WTC11 (cell line): Measurements from ENCODE around the gene SCUBE1. TPM values are rescaled to one million over a fixed set of nuclear protein-coding genes. Genes with fewer than 3 reads are reported as not detected.

Source experiments
- ATAC-seq: fragments of 200-7000 bp; cut with Tn5 transposase; 2 replicates; pipeline ENCODE4 v1.10.0; 2021; ENCODE audit warnings: mild to moderate bottlenecking, moderate library complexity
- CTCF ChIA-PET: fragments of 300-600 bp; sonication (Branson Sonifier 250); formaldehyde crosslinking; loops from one replicate; lab custom pipeline; 2021; ENCODE audit warnings: antibody characterized with exemption; lab: Charles Lee
- POLR2A ChIA-PET: fragments of 350-600 bp; sonication (Branson Sonifier 250); formaldehyde crosslinking; loops from one replicate; lab custom pipeline; 2021; ENCODE audit warnings: antibody characterized with exemption; lab: Charles Lee
- DNase-seq: peaks from one replicate; pipeline ENCODE4 v3.0.0; 2021; ENCODE audit warnings: low spot score
- H3K27ac Mint-ChIP-seq: 2 replicates; pipeline ENCODE4 v1.8.0; 2021; ENCODE audit warnings: mixed read lengths
- H3K27me3 Mint-ChIP-seq: 2 replicates; pipeline ENCODE4 v1.8.0; 2021; ENCODE audit warnings: low read depth, mild to moderate bottlenecking, moderate library complexity, mixed read lengths
- H3K36me3 Mint-ChIP-seq: 2 replicates; pipeline ENCODE4 v1.8.0; 2021; ENCODE audit warnings: mixed read lengths
- H3K4me1 Mint-ChIP-seq: 2 replicates; pipeline ENCODE4 v1.8.0; 2022; ENCODE audit warnings: mixed read lengths
- H3K4me3 Mint-ChIP-seq: 2 replicates; pipeline ENCODE4 v1.8.0; 2021; ENCODE audit warnings: mild to moderate bottlenecking, moderate library complexity, mixed read lengths
- H3K9me3 Mint-ChIP-seq: 2 replicates; pipeline ENCODE4 v1.8.0; 2021; ENCODE audit warnings: mixed read lengths
- ATF1 ChIP-seq: sonication (generic); formaldehyde crosslinking; IDR thresholded peaks from 2 replicates; pipeline ENCODE4 v1.8.1; 2023; ENCODE audit warnings: mild to moderate bottlenecking, moderate library complexity, missing genetic modification reagents
- CREM ChIP-seq: sonication (generic); formaldehyde crosslinking; IDR thresholded peaks from 2 replicates; pipeline ENCODE4 v1.8.1; 2022; ENCODE audit warnings: mild to moderate bottlenecking, missing genetic modification reagents, moderate library complexity
- ELF4 ChIP-seq: sonication (generic); formaldehyde crosslinking; IDR thresholded peaks from 2 replicates; pipeline ENCODE4 v1.8.1; 2022; ENCODE audit warnings: low read depth, mild to moderate bottlenecking, moderate library complexity, missing genetic modification reagents
- ETV6 ChIP-seq: sonication (generic); formaldehyde crosslinking; IDR thresholded peaks from 2 replicates; pipeline ENCODE4 v1.8.1; 2022; ENCODE audit warnings: mild to moderate bottlenecking, missing genetic modification reagents
- FOXJ3 ChIP-seq: sonication (generic); formaldehyde crosslinking; IDR thresholded peaks from 2 replicates; pipeline ENCODE4 v1.9.0; 2021; ENCODE audit warnings: missing genetic modification reagents, mild to moderate bottlenecking, borderline replicate concordance
- FOXK1 ChIP-seq: sonication (generic); formaldehyde crosslinking; IDR thresholded peaks from 2 replicates; pipeline ENCODE4 v1.8.0; 2022; ENCODE audit warnings: mild to moderate bottlenecking, moderate library complexity, missing genetic modification reagents
- GABPB1 ChIP-seq: sonication (generic); formaldehyde crosslinking; IDR thresholded peaks from 2 replicates; pipeline ENCODE4 v1.8.1; 2023; ENCODE audit warnings: mild to moderate bottlenecking, missing genetic modification reagents
- IRF2 ChIP-seq: sonication (generic); formaldehyde crosslinking; IDR thresholded peaks from 2 replicates; pipeline ENCODE4 v1.8.0; 2022; ENCODE audit warnings: low read depth, missing genetic modification reagents, borderline replicate concordance
- JUN ChIP-seq: sonication (generic); formaldehyde crosslinking; IDR thresholded peaks from 2 replicates; pipeline ENCODE4 v1.8.0; 2023; ENCODE audit warnings: mild to moderate bottlenecking, missing genetic modification reagents
- MXD4 ChIP-seq: fragments of 250-450 bp; sonication (Bioruptor Pico); IDR thresholded peaks from 2 replicates; pipeline ENCODE4 v1.8.0; 2021; ENCODE audit warnings: mild to moderate bottlenecking, moderate library complexity, borderline replicate concordance
- NFYB ChIP-seq: sonication (generic); formaldehyde crosslinking; conservative IDR thresholded peaks from 2 replicates; pipeline ENCODE4 v1.8.0; 2022; ENCODE audit warnings: low read depth, missing genetic modification reagents
- PRRX2 ChIP-seq: fragments of 250-450 bp; sonication (Bioruptor Pico); IDR thresholded peaks from 2 replicates; pipeline ENCODE4 v1.8.0; 2021; ENCODE audit warnings: mild to moderate bottlenecking
- RORB ChIP-seq: fragments of 250-450 bp; sonication (Bioruptor Pico); IDR thresholded peaks from 2 replicates; pipeline ENCODE4 v1.9.0; 2021; ENCODE audit warnings: mild to moderate bottlenecking
- SMAD3 ChIP-seq: sonication (generic); formaldehyde crosslinking; IDR thresholded peaks from 2 replicates; pipeline ENCODE4 v1.8.0; 2022; ENCODE audit warnings: missing genetic modification reagents, mild to moderate bottlenecking, borderline replicate concordance
- SOX15 ChIP-seq: fragments of 250-450 bp; sonication (Bioruptor Pico); IDR thresholded peaks from 2 replicates; pipeline ENCODE4 v1.9.0; 2021; ENCODE audit warnings: mild to moderate bottlenecking
- TCF7 ChIP-seq: sonication (generic); formaldehyde crosslinking; IDR thresholded peaks from 2 replicates; pipeline ENCODE4 v1.8.0; 2022; ENCODE audit warnings: mild to moderate bottlenecking, low read depth, missing genetic modification reagents, moderate library complexity
- ZNF416 ChIP-seq: fragments of 250-450 bp; sonication (Bioruptor Pico); IDR thresholded peaks from 2 replicates; pipeline ENCODE4 v1.9.0; 2021; ENCODE audit warnings: mild to moderate bottlenecking, inconsistent platforms
- ZNF423 ChIP-seq: fragments of 250-450 bp; sonication (Bioruptor Pico); IDR thresholded peaks from 2 replicates; pipeline ENCODE4 v2.1.2; 2022; ENCODE audit warnings: mild to moderate bottlenecking, moderate library complexity
- total RNA-seq: library from RNA; stranded (reverse); gene quantifications from 3 replicates; pipeline ENCODE4 v1.2.3, GENCODE V29; 2021
- TF ChIP-seq, protein P1 (sequence below): fragments of 250-450 bp; sonication (Bioruptor Pico); IDR thresholded peaks from 2 replicates; pipeline ENCODE4 v1.8.0; 2021; ENCODE audit warnings: mild to moderate bottlenecking
- TF ChIP-seq, protein P2 (sequence below): sonication (generic); formaldehyde crosslinking; conservative IDR thresholded peaks from 2 replicates; pipeline ENCODE4 v1.8.1; 2023; ENCODE audit warnings: mild to moderate bottlenecking, low read depth, missing genetic modification reagents, moderate library complexity
- TF ChIP-seq, protein P3 (sequence below): sonication (generic); formaldehyde crosslinking; IDR thresholded peaks from 2 replicates; pipeline ENCODE4 v1.8.1; 2023; ENCODE audit warnings: mild to moderate bottlenecking, missing genetic modification reagents
- TF ChIP-seq, protein P4 (sequence below): fragments of 250-450 bp; sonication (Bioruptor Pico); IDR thresholded peaks from 2 replicates; pipeline ENCODE4 v2.1.2; 2022; ENCODE audit warnings: mild to moderate bottlenecking, moderate library complexity
- TF ChIP-seq, protein P5 (sequence below): fragments of 250-450 bp; sonication (Bioruptor Pico); IDR thresholded peaks from 2 replicates; pipeline ENCODE4 v1.9.0; 2021; ENCODE audit warnings: mild to moderate bottlenecking
- TF ChIP-seq, protein P6 (sequence below): fragments of 200-600 bp; IDR thresholded peaks from 2 replicates; pipeline ENCODE4 v1.8.0; 2022; ENCODE audit warnings: antibody characterized with exemption

SCUBE1 gene
- total RNA-seq, 1 experiment from 2014 or later = 6.9 TPM

DNA sequence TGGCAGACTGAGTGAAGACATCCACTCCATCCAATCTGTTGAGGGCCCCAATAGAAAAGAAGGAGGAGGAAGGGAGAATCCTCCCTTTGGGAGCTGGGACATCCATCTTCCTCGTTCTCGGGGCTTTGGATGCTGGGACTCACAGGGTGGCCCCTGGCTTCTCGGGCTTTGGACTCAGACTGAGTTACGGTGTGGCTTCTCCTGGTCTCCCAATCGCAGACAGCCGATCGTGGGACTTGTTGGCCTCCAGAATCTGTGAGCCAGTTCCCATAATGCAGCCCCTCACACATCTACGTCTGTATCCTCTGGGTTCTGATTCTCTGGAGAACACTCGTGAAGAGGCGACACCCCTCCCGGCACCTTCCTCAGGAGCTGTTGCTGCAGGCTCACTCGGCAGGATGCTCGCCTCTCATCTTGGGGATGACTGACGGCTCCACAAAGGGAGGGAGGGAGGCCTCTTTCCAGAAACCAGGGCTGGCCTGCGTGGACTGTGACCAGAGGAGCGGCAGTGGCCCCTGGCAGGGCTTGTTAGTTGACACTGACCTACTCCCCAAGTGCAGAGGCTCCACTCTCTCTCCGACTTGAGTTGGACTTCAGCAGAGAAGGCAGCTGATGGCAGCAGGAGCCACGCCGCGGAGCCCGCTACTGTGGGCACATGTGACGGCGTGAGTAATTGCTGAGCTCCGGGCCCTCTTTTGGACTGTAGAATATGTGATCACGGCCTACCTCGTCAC lies 141.5 kb downstream of the SCUBE1 start:
- Mint-ChIP-seq H3K36me3 (no peaks in the 10 kb centered on the region), H3K27me3 (no peaks in the 10 kb centered on the region), H3K4me1 (peaks cover 9% of the 10 kb centered on the region), H3K27ac (no peak overlapping the region), H3K9me3 (no peaks in the 10 kb centered on the region), H3K4me3 (no peak overlapping the region)
- ATAC-seq (no peak), DNase-seq (no peak)
- POLR2A ChIA-PET = no interaction called here
- TF ChIP-seq JUN (CRISPR knock-in tag) = no peak
- CTCF ChIA-PET = interaction anchor here (1.6 to 2.6 kb wide), 5 partner anchors 12 to 145 kb away, joined by 4 to 16 read pairs (median 9); partner anchors contain the start of gene TTLL12

DNA sequence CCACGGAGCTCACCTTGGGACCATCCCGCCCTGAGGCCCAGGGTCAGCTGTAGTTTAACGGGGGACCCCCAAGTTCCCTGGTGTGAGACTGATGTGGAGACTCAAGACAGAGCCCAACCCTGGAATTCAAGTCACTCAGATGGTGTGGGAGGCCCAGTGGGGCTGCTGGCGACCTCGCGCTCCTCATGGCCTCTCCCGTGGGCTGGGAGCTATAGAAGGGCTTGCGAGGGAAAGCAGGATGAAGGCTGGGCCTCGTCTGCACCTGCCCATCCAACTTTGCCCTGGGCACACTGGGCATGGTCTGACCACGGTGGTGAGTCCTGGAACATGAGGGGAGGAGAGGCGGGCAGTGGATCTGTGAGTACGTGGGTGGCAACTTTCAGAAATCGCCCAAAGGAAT lies 142.6 kb downstream of the SCUBE1 start:
- peaks cover 9% of the 10 kb centered on the region for H3K4me1 Mint-ChIP-seq
- ChIA-PET POLR2A (no interaction called here), CTCF (interaction anchor here (1.1 to 2.6 kb wide), 3 partner anchors 13 to 31 kb away, joined by 4 to 16 read pairs (median 13); partner anchors contain the start of gene TTLL12)
- no peaks in the 10 kb centered on the region; the same call in 1 of the 2 replicates for H3K27me3 Mint-ChIP-seq
- H3K4me3 Mint-ChIP-seq = no peak overlapping the region
- ATAC-seq = no peak
- no peak for DNase-seq
- no peak overlapping the region for H3K27ac Mint-ChIP-seq
- TF ChIP-seq TCF7 (CRISPR knock-in tag) = no peak
- TF ChIP-seq CREM (CRISPR knock-in tag) = no peak
- no peak for TF ChIP-seq ETV6 (CRISPR knock-in tag)
- TF ChIP-seq, protein P1, sequence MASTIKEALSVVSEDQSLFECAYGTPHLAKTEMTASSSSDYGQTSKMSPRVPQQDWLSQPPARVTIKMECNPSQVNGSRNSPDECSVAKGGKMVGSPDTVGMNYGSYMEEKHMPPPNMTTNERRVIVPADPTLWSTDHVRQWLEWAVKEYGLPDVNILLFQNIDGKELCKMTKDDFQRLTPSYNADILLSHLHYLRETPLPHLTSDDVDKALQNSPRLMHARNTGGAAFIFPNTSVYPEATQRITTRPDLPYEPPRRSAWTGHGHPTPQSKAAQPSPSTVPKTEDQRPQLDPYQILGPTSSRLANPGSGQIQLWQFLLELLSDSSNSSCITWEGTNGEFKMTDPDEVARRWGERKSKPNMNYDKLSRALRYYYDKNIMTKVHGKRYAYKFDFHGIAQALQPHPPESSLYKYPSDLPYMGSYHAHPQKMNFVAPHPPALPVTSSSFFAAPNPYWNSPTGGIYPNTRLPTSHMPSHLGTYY (CRISPR knock-in tag) = no peak
- TF ChIP-seq, protein P2, sequence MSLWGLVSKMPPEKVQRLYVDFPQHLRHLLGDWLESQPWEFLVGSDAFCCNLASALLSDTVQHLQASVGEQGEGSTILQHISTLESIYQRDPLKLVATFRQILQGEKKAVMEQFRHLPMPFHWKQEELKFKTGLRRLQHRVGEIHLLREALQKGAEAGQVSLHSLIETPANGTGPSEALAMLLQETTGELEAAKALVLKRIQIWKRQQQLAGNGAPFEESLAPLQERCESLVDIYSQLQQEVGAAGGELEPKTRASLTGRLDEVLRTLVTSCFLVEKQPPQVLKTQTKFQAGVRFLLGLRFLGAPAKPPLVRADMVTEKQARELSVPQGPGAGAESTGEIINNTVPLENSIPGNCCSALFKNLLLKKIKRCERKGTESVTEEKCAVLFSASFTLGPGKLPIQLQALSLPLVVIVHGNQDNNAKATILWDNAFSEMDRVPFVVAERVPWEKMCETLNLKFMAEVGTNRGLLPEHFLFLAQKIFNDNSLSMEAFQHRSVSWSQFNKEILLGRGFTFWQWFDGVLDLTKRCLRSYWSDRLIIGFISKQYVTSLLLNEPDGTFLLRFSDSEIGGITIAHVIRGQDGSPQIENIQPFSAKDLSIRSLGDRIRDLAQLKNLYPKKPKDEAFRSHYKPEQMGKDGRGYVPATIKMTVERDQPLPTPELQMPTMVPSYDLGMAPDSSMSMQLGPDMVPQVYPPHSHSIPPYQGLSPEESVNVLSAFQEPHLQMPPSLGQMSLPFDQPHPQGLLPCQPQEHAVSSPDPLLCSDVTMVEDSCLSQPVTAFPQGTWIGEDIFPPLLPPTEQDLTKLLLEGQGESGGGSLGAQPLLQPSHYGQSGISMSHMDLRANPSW (CRISPR knock-in tag) = no peak
- TF ChIP-seq FOXK1 = no peak
- TF ChIP-seq IRF2 (CRISPR knock-in tag) = no peak
- TF ChIP-seq, protein P3, sequence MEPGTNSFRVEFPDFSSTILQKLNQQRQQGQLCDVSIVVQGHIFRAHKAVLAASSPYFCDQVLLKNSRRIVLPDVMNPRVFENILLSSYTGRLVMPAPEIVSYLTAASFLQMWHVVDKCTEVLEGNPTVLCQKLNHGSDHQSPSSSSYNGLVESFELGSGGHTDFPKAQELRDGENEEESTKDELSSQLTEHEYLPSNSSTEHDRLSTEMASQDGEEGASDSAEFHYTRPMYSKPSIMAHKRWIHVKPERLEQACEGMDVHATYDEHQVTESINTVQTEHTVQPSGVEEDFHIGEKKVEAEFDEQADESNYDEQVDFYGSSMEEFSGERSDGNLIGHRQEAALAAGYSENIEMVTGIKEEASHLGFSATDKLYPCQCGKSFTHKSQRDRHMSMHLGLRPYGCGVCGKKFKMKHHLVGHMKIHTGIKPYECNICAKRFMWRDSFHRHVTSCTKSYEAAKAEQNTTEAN (CRISPR knock-in tag) = no peak
- no peak for TF ChIP-seq SOX15
- H3K9me3 Mint-ChIP-seq = no peaks in the 10 kb centered on the region
- H3K36me3 Mint-ChIP-seq = no peaks in the 10 kb centered on the region

DNA sequence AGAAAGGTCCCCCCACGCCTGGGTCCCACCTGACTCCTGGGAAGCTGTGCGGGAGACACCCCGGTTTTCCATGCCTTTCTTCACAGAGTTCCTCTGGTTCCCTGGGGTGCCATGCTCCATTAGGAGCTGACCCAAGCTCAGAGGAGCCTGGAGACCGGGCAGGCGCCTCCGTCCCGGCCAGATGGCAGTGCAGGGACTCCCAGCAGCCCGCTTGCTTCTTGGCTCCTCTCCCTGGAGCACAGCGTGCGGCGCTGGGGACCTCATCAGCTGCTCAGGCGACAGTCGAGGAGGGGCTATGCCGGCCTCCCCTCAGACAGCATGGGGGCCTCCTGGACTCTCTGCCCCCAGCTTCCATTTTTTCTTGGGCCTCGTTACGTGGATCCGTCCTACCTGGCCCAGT lies 143.1 kb downstream of the SCUBE1 start:
- CTCF ChIA-PET = interaction anchor here (1.1 to 2.6 kb wide), 4 partner anchors 12 to 143 kb away, joined by 4 to 16 read pairs (median 9); partner anchors contain the start of genes SCUBE1 and TTLL12
- DNase-seq (no peak), ATAC-seq (no peak)
- H3K27me3 Mint-ChIP-seq = no peaks in the 10 kb centered on the region; the same call in 1 of the 2 replicates
- no peaks in the 10 kb centered on the region for H3K36me3 Mint-ChIP-seq
- H3K9me3 Mint-ChIP-seq = no peaks in the 10 kb centered on the region
- H3K4me1 Mint-ChIP-seq = peaks cover 9% of the 10 kb centered on the region
- no peak overlapping the region for H3K27ac Mint-ChIP-seq
- no peak overlapping the region for H3K4me3 Mint-ChIP-seq
- POLR2A ChIA-PET = no interaction called here
- TF ChIP-seq RORB (CRISPR knock-in tag) = no peak
- no peak for TF ChIP-seq ZNF423 (CRISPR knock-in tag)
- TF ChIP-seq, protein P4, sequence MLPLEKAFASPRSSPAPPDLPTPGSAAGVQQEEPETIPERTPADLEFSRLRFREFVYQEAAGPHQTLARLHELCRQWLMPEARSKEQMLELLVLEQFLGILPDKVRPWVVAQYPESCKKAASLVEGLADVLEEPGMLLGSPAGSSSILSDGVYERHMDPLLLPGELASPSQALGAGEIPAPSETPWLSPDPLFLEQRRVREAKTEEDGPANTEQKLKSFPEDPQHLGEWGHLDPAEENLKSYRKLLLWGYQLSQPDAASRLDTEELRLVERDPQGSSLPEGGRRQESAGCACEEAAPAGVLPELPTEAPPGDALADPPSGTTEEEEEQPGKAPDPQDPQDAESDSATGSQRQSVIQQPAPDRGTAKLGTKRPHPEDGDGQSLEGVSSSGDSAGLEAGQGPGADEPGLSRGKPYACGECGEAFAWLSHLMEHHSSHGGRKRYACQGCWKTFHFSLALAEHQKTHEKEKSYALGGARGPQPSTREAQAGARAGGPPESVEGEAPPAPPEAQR (CRISPR knock-in tag) = no peak
- TF ChIP-seq ATF1 = no peak
- TF ChIP-seq FOXJ3 (CRISPR knock-in tag) = no peak
- no peak for TF ChIP-seq NFYB (CRISPR knock-in tag)
- no peak for TF ChIP-seq PRRX2
- TF ChIP-seq, protein P5, sequence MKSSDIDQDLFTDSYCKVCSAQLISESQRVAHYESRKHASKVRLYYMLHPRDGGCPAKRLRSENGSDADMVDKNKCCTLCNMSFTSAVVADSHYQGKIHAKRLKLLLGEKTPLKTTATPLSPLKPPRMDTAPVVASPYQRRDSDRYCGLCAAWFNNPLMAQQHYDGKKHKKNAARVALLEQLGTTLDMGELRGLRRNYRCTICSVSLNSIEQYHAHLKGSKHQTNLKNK (CRISPR knock-in tag) = no peak
- TF ChIP-seq, protein P6, sequence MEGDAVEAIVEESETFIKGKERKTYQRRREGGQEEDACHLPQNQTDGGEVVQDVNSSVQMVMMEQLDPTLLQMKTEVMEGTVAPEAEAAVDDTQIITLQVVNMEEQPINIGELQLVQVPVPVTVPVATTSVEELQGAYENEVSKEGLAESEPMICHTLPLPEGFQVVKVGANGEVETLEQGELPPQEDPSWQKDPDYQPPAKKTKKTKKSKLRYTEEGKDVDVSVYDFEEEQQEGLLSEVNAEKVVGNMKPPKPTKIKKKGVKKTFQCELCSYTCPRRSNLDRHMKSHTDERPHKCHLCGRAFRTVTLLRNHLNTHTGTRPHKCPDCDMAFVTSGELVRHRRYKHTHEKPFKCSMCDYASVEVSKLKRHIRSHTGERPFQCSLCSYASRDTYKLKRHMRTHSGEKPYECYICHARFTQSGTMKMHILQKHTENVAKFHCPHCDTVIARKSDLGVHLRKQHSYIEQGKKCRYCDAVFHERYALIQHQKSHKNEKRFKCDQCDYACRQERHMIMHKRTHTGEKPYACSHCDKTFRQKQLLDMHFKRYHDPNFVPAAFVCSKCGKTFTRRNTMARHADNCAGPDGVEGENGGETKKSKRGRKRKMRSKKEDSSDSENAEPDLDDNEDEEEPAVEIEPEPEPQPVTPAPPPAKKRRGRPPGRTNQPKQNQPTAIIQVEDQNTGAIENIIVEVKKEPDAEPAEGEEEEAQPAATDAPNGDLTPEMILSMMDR = no peak
- TF ChIP-seq SMAD3 = no peak
- TF ChIP-seq ELF4 = no peak
- TF ChIP-seq GABPB1 (CRISPR knock-in tag) = no peak
- no peak for TF ChIP-seq MXD4 (CRISPR knock-in tag)
- no peak for TF ChIP-seq ZNF416
